Measurements from ENCODE around the gene RAD51B.

RAD51B gene

DNA sequence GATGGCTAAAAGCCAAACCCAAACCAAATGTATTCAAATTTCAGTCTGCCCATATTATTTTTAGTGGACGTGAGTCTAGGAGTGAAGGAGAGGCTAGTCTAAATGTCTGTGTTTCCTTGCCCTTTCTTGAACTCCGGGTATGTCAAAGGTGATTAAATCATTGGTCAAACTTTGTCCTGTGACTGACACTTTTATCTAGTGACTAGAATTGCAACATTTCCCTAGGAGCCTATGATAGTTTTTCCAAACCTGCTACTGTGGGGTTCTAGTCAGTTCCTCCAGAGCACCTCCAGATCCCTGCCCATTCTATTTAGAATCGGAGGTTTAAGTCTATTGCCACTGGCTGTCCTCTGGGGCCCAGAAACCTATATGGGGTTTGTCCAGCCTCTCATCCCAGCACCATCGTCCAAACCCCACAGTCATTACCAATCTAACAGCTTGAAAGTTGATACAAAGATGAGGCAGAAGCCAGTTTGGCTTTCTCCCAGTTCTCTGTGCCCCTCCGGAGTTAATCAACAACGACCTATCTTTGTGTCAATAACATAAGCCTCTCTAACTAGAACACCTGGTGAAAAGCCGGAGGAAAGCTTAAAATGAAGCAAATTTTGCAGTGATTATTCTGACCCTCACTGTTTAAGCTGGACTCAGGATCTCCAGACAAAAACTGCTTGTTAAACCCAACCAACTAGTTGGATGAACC, 666.6 kb downstream of the RAD51B start:
- DNase-seq (ENCODE audit: low spot score): no peak
- TF ChIP-seq, protein P1, sequence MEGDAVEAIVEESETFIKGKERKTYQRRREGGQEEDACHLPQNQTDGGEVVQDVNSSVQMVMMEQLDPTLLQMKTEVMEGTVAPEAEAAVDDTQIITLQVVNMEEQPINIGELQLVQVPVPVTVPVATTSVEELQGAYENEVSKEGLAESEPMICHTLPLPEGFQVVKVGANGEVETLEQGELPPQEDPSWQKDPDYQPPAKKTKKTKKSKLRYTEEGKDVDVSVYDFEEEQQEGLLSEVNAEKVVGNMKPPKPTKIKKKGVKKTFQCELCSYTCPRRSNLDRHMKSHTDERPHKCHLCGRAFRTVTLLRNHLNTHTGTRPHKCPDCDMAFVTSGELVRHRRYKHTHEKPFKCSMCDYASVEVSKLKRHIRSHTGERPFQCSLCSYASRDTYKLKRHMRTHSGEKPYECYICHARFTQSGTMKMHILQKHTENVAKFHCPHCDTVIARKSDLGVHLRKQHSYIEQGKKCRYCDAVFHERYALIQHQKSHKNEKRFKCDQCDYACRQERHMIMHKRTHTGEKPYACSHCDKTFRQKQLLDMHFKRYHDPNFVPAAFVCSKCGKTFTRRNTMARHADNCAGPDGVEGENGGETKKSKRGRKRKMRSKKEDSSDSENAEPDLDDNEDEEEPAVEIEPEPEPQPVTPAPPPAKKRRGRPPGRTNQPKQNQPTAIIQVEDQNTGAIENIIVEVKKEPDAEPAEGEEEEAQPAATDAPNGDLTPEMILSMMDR (IDR thresholded peaks at IDR 0.05; ENCODE audit: extremely low read depth, missing control alignments): no peak

DNA sequence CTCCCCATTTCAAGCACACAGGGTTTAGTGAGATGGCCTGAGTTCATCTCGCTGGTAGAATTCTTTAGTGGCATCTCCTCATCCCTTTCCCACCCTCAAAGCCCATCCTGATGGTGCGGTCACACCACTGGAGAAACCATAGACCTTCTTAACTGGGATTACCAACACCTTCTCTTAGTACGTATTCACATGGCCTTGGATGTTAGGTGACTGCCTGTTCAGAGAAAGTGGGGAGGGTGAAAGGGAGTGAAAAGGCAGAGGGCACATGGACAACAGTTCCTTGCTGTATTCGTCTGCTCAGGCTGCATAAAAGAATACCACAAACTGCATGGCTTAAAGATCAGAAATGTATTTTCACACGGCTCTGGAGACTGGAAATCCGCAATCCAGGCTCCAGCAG, 667.2 kb downstream of the RAD51B start:
- DNase-seq (ENCODE audit: low spot score): no peak
- TF ChIP-seq, protein P1 (IDR thresholded peaks at IDR 0.05; ENCODE audit: extremely low read depth, missing control alignments): no peak

DNA sequence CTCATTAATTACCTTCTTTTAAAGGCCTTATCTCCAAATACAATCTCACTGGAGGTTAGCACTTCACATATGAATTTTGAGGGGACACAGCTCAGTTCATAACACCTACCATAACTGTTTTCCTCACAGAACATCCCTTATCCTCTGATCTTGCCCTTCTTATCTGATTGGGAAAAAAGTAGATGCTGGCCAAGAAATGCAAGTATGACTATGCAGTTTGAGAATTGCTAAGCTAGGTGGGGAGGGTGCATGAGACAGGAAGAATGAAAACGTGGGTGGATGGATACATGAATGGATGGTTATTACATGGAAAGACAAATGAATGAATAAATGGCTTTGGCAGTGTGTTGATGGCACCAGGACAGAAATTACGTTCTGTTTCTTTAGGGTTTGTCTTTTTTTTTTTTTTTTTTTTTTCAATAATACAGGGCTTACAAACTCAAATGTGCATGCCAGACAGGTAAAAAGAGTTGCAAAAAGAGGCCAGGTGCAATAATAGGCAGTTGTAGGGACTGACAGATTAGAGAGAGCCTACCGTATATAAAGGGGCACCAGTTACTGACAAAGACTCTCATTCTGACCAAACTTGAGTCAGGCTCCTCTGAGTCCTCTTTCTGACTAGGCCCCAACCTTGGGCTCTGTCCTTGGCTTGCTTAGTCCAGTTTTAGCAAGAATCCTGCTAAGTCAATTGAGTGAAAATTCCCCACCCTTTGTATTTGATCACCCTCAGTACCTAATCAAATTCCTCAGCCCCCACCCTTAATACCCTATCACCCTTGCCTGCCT, 668.4 kb downstream of the RAD51B start:
- DNase-seq (ENCODE audit: low spot score): no peak
- TF ChIP-seq, protein P1 (IDR thresholded peaks at IDR 0.05; ENCODE audit: extremely low read depth, missing control alignments): no peak

DNA sequence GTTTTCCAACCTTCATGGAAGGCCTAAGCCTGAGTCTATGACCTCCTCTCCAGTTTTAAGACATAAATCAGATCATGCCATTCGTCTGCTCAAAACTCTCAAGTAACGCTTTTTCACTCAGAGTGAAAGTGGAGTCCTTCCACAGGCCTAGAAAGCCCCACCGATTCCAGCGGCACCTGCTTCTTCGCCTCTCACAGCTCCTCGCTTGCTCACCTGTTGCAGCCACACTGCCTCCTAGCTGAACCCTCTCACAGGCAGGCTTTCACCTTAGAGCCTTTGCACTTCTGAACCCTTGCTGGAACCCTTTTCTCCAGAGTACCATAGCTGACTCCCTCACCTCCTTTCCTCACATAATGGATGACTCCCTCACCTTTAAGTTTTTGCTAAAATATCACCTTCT, 672.2 kb downstream of the RAD51B start:
- TF ChIP-seq, protein P1 (IDR thresholded peaks at IDR 0.05; ENCODE audit: extremely low read depth, missing control alignments): no peak
- no peak for DNase-seq (ENCODE audit: low spot score)

DNA sequence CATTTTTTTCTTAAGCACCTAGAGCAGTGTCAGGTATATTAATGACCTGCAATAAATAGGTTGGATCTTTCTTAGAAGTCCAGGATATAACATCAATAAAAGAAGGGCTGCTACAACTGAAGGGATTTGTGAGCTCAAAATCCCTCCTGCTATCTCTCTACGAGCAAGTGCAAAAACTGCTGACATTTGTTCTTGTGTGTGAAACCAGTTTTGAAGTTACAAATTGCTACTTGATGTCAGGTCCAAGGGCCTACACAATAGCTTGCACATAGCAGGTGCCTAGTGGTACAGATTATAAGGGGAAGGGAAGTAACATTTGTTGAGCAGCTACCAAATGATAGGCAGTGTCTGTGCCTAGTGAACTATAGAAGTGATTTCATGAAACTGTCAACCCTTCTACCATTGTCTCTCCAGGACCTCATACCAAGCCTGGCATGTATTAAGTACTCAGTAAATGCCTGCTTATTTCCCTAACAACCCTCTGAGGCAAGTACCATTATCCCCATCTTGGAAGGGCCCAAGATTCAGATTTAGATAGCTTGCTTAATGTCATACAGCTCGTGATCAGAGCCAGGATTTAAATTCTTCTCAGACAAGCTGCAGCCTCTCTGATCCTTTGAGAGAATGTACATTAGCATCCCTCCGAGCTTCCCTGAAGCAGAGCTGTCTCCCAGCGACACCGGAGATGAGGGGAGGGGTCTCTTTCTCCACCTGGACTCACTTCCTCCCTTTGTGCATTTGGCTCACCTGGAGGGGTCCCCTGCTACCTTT, 673.0 kb downstream of the RAD51B start:
- TF ChIP-seq, protein P1 (IDR thresholded peaks at IDR 0.05; ENCODE audit: extremely low read depth, missing control alignments): no peak

DNA sequence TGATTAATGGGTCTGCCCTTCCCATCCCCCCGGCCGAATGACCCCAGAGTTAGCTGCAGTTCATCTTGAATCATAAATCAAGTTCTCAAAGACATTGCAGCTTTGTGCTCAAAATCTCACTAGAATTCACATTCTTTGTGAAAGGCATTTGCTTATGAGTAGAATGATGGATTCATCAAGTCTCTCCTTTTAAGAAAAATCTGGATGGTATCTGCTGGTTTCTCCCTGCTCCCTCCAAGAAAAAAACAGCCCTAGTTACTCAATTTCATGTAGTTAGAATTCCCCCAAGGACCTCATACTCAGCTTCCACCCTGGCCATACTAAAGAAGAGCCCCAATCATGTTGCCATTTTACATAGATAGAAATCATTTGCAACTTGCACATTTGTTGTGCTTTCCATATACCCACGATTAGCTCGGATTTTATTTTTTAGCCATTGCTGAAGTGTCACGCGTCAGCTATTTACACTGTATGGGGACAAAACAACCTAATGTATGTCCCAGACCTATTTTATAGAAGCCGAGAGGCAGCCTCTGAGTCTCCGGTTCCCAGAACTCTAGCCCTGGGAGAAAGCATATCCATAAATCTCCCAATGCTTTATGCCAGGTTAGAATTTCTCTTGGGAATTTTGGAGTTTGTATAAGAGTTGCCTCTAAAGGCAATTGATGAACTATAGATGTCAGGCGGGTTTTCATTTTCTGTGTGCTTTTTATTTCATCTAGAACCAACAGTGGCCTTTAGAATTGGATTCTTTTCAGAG, 673.8 kb downstream of the RAD51B start:
- DNase-seq (ENCODE audit: low spot score): no peak

More for the DNA sequence above, 673.0 kb downstream of the RAD51B start:
- DNase-seq (ENCODE audit: low spot score): no peak

More for the DNA sequence above, 673.8 kb downstream of the RAD51B start:
- TF ChIP-seq, protein P1 (IDR thresholded peaks at IDR 0.05; ENCODE audit: extremely low read depth, missing control alignments): no peak

Data from GM20000 (cell line).